Stimulated activated CD4-positive, alpha-beta T cell treated with anti-CD3 and anti-CD28 coated beads, Interleukin-2, amount 100 ng/mL, for 48 hours (primary cell): ENCODE data around the gene PDE4A.
"Not testable (repeated sequence)": the region's sequence is repeated elsewhere in the genome, so short reads cannot be mapped to it uniquely, and the experiment has no call there.

Source experiments
- DNase-seq, 2 donors: peaks; one replicate each; pipeline ENCODE4 v3.0.0-alpha.2; 2020

PDE4A gene

DNA sequence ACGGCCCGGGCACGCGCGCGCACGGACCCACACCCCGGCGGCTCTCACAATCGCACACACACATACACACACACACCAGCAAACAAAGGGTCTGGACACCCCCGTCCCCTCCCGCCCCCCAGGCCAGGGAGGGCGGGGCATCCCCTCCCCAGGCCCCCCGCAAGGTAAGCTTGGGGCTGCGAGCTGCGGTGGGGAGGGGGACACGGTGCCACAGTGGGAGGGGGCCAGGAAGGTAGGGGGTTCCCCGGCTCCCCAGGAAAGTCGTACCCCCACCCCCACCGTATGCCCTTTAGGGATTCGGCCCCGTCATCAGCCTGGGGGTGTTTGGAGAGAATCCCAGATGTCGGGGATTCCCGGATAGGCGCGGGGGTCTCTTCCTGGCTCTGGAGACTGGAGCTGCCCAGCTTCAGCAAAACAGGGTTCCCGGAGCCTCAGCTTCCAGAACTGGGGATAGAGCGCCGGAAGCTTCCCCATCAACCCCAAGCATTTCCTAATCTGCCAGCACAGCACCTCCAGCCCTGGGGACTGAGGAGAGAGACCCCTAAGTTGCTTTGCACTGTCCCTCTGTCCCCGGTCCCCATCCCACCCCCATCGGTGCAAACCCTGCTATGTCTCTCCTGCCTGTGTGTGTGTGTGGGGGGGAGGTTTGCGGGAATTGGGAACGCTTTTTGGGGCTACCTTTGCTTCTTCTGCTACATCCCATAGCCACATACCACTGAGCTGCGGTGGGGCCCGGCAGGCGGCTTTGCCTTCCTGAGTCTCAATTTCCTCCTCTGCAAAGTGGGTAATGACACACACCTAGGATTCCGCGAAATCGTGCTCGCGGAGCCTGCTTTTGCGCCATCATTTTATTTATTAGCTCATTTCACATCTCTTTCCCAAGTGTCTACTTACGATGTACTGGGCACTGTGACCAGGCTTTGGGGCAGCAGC, 15.2 kb upstream of the PDE4A start:
- peak; percentile 49 to 56 for DNase-seq

DNA sequence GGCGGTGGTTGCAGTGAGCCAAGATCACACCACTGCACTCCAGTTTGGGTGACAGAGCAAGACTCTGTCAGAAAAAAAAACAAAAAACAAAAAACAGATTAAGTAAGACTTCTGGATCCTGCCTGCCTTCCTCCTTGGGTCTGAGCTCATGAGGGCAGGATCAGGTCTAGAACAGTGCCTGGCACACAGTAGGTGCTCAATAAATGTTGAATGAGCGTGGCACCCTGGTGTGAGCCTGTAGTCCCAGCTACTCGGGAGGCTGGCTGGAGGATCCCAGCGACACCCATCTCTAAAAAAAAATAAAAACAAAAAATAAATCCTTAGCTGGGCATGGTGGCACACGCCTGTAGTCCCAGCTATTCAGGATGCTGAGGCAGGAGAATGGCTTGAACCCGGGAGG, 14.1 kb upstream of the PDE4A start:
- DNase-seq: no peak

DNA sequence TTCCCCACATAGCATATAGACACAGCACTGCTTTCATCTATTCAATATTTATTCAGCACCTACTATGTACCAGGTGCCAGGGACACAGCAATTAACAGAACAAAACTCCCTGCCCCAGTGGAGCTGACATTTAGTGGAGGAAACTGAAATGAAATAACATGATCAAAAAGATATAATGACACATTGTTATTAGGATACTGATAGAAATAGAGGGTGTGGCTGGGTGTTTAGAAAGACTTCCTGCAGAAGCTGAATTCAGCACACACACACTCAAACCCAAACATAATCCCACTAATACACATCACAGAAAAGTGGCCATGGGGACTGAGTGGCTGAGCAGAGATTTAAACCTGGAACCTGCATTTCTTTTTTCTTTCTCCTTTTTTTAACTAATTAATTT, 13.2 kb upstream of the PDE4A start:
- no peak for DNase-seq

GRCh38 chr19:10408511-10409283, 11.6 kb upstream of the PDE4A start:
- DNase-seq: peak; percentile 54 to 59

DNA sequence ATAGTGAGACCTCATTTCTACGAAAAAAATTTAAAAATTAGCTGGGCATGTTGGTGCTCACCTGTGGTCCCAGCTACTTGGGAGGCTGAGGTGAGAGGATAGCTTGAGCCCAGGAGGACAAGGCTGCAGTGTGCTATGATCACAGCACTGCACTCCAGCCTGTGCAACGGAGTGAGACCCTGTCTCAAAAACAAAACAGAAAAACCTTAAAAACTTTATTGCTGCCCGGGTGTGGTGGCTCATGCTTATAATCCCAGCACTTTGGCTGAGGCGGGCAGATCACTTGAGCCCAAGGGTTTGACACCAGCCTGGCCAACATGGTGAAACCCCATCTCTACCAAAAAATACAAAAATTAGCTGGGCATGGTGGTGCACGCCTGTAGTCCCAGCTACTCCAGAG, 9.1 kb upstream of the PDE4A start:
- DNase-seq: not testable (repeated sequence)

DNA sequence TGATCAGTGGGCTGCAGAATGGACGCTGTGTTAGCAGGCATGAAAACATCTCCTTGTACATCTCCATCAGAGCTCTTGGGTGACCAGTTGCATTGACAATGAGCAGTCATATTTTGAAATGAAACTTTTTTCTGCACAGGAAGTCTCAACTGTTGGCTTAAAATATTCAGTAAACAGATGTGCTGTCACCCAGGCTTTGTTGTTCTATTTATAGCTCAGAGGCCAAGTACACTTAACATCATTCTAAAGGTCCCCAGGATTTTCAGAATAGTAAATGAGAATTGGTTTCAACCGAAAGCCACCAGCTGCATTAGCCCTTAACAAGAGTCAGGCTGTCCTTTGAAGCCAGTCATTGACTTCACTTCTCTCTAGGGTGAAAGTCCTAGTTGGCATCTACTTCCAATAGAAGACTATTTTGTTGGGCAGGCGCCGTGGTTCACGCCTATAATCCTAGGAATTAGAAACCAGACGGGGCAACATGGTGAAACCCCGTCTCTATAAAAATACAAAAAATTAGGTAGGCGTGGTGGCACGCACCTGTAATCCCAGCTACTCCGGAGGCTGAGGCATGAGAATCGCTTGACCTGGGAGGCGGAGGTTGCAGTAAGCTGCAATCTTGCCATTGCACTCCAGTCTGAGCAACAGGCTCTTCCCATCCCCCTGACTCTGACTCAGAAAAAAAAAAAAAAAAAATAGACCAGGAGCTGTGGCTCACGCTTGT, 7.9 kb upstream of the PDE4A start:
- no peak for DNase-seq

- DNase-seq: no peak
Observed at GRCh38 chr19:10416083-10416379, 4.3 kb upstream of the PDE4A start.

DNA sequence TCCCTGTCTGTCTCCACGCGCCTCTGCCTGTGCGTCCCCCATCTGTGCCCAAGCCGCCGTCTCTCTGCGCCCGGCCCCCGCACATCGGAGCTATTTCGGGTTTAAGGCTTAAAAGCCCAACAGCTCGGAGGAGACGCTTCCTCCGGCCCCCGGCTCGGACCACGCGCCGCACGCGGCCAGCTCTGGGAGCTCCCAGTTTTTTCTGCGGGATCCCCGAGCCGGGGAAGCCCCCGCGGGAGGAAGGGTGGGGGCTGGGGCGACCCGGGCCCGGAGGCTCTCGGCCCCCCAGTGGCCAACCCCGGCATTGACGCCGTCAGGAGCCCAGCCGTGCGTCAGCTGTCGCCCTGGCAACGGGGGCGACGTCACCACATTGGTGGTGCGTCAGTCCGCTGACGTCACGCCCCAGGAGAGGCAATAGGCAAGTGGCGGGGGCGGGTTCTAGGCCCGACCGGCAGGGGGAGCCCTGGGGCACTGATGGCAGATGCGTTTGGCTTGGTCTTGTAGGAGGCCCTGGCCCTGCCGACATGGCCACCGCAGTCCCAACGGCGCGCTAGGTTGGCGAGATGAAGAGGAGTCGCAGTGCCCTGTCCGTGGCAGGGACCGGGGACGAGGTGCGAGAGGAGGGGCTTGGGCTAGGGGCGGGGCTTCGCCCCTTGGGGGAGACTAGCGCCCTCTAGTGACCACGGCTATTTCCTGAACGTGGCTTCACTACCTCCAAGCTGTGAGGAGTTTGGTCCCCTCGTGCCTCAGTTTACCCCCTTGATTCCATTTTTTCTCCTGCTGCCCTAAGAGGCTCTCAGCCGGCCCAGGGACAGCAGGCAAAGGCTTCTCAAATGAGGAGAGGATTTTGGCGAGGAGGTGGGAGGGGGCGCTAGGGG, 3.7 kb upstream of the PDE4A start:
- peak; percentile 94 to 99 for DNase-seq

- DNase-seq: no peak
Observed at GRCh38 chr19:10417541-10418234, 2.6 kb upstream of the PDE4A start.

- DNase-seq: no peak
Observed at GRCh38 chr19:10418235-10418484, 2.2 kb upstream of the PDE4A start.

GRCh38 chr19:10418485-10419199, 1.7 kb upstream of the PDE4A start:
- no peak for DNase-seq

GRCh38 chr19:10419200-10419645, 1.1 kb upstream of the PDE4A start:
- DNase-seq: no peak

- peak in 1 of 2 donors; percentile 37 for DNase-seq
Observed at GRCh38 chr19:10419646-10420443, 493 bp upstream of the PDE4A start.

- no peak for DNase-seq
Observed at GRCh38 chr19:10421240-10422045, 1.1 kb downstream of the PDE4A start.

DNA sequence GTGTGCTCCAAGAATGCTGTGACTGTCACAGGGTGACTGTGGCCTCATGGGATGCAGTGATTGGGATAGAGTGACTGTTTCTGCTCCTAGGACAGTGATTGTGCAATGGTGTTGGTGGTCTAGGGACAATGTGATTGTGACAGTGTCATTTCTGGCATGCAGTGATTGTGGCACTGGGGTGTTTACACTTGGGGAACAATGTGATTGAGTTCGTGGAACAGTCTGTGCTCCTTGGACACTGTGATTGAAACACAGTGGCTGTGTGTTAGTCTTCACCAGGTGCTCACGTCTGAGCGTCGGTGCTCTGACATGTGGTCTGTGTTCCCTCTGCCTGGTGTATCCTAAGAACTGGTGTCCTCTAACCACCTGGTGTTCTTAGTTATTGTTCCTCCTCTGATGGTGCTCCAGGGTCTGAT, 1.7 kb downstream of the PDE4A start:
- no peak for DNase-seq

DNA sequence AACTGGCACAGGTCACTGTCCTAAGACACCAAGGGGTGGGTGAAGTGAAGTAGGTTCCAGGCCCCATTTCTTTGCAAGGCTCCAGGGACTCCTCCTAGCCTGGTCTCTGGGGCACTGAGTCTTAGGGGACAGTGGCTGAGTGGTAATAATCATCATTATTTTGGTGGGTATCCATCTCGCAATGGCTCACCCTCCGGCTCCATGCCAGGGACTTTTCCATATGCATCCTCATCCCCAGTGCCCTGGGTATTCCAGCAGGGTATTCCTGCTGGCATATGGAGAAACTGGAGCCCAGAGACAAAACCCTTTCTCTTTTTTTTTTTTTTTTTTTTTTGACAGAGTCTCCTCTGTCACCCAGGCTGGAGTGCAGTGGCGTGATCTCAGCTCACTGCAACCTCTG, 2.5 kb downstream of the PDE4A start:
- no peak for DNase-seq

DNA sequence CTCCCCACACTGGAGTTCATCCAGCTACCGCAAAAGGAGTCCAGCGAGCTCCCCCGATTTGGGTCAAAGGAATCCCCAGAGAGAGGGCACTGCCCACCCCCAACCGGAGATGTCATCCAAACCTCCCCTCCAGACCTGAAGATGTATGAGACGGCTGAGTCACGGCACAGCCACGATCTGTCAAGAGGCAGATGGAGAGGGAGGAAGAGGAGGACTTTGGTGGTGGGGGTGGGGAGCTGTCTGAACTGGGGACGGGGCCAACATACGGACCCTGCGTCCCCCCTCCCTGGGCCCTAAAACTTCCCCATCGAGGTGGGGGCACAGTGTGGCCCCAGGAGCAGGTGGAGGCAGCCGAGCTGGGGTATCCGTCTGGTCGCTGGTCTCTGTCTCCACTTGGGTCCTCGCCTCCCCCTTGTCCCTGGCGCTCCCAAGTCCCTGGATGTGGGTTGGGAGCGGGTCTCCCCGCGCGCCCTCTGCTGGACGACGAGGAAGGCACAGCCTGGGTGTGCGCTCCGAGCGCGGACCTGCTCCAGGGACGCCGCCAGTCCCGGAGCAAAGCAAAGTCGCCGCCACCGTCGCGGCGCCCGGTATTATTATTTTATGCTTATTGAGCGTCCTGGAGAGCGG, 3.8 kb downstream of the PDE4A start:
- DNase-seq: peak; percentile 68 to 78

GRCh38 chr19:10427169-10427568, 6.8 kb downstream of the PDE4A start:
- no peak for DNase-seq

GRCh38 chr19:10428996-10429381, 8.7 kb downstream of the PDE4A start:
- no peak for DNase-seq
